Measurements from ENCODE around the gene UPK2.

DNA sequence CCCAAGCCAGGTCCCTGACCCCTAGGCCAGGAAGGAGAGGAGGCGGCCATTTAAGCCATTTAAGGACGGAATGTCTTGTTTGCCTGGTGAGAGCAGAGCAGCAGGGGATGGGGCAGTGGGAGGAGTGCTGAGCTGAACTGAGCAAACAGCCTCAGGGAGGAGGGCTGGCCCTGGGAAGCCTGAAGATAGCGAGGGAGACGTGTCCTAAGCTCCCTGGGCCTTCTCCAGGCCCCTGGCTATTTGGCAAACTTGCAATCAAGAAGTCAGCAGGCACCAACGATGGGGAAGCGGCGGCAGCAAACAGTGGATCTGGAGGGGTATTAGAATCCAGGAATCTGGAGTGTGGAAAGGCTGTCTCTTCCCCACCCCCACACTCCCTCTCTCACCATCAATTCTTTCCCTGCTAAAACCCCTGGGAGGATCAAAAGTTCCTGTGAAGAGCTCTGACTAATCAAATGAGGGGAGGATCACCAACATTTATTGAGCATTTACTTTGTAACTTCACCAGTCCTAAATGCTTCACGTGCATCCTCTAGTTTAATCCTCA, 39.2 kb upstream of the UPK2 start:
- TF ChIP-seq MYC (IDR thresholded peaks at IDR 0.05; ENCODE audit: low read depth, low read length) (no peak), JUN (IDR thresholded peaks at IDR 0.05; ENCODE audit: borderline replicate concordance, insufficient read depth, insufficient read length, low read depth) (no peak), POLR2AphosphoS5 (IDR thresholded peaks at IDR 0.05; ENCODE audit: insufficient read depth, low read depth, low read length) (no peak)
- TF ChIP-seq, protein P1, sequence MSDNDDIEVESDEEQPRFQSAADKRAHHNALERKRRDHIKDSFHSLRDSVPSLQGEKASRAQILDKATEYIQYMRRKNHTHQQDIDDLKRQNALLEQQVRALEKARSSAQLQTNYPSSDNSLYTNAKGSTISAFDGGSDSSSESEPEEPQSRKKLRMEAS (IDR thresholded peaks at IDR 0.05; ENCODE audit: insufficient read depth, insufficient read length) = no peak
